Erythroblast (primary cell): ENCODE results near the gene CCL1.

ENCODE experiments used
- GATA1 ChIP-seq: IDR thresholded peaks from 2 replicates; pipeline ENCODE4 v1.6.1; 2011; ENCODE audit warnings: low read depth, mild to moderate bottlenecking, control low read depth, low read length, moderate library complexity
- POLR2A ChIP-seq: IDR thresholded peaks from 2 replicates; pipeline ENCODE4 v1.6.1; 2011; ENCODE audit warnings: mild to moderate bottlenecking, low read length

DNA sequence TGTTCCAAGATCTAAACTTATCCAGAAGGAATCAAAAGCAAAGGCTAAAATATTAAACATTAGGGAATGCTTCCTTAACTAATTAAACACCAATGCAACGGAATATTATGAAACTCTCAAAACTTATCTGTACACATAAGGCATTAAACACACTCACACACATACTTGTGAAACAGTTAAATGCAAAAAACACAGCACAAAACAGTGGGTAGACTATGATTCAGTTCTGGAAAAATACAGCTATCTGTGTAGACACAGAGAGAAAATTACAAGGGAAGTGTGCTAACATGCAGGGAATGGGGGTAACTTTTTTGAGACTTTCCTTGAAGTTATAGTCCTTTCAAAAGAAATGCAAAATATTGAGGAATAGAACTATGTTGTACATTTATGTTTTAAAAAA is 36.7 kb upstream of the CCL1 start:
- TF ChIP-seq POLR2A (no peak), GATA1 (no peak)
